Raji (cell line): ENCODE measurements around the gene SH3BGRL2.

Experiments
- POLR2A ChIP-seq: IDR thresholded peaks from 2 replicates; pipeline ENCODE4 v1.6.1; 2011; ENCODE audit warnings: low read depth, low read length, control low read depth; ENCODE audit not compliant: insufficient read depth

SH3BGRL2 gene

DNA sequence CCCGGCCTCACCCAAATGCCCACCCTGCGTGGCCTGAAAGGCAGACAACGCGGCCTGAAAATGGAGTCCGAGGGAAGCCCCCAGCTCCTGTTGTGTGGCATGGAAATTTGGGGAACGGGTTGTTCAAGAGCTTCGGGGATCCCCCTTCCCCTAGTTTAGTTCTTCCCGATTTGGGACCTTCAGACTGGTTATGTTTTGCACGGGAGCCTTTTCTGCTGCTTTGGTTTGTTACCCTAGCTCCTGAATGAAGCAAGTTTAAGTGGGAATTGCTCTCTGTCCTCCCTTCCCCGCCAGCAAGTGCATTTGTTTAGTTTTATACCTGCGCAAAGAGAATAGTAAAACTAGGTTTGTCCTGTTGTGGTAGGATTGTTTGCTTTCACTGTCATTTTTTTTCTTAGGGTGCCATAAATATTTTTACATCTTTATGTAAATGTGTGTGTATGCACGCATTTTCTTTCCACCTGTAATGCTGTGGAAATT is 604 bp downstream of the SH3BGRL2 start:
- no peak for TF ChIP-seq POLR2A

GRCh38 chr6:79632580-79632979 is 1.5 kb downstream of the SH3BGRL2 start:
- no peak for TF ChIP-seq POLR2A

- no peak for TF ChIP-seq POLR2A
These were observed 3.5 kb downstream of the SH3BGRL2 start for GRCh38 chr6:79634491-79635231.

- TF ChIP-seq POLR2A = no peak
These were observed 4.1 kb downstream of the SH3BGRL2 start for GRCh38 chr6:79635232-79635543.

- TF ChIP-seq POLR2A = no peak
These were observed 5.5 kb downstream of the SH3BGRL2 start for GRCh38 chr6:79636673-79637072.

DNA sequence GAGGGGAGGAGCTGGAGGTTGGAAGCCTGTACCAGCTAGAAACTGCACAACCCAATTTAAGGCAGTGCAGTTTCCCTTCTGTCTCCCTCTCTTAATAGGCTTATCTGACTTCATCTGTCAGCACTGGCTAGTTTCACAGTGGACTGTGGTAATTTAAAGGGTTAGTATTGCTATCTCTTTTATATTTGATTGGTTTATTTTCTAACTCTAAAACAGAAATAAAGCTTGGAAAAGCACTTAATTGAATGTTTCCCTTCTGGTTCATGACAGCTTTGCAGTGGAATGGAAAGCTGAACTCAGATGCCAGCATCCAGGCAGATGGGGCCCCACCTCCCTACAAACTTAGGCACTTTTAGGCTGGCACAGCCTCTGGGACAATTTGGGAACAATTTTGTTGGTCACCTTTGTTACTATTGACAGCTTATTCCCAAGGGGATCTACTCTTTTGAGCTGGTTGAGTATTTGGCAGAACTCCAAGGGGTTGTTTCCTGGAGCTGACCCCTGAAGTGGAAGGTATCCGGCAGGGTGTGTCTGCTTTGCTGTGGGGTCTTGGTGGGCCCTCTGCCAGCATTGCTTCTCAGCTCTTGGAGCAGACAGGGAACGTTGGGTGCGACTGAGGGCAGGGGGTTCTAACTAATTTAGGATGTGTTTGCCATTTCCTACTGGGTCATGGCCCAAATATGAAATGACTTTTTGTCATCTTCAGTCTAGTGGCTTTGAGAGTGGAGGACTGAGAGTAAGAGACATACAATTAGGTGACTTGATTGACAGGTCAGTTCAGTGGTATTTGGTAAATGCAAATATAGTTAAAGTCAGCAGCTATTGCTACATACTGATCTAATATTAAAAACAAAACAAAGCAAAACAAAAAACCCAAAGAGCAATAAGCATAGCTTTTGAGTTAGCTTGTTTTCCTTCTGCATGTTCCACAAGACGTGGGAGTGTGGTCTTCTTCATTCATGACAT is 9.3 kb downstream of the SH3BGRL2 start:
- TF ChIP-seq POLR2A = no peak

- TF ChIP-seq POLR2A = no peak
These were observed 14.9 kb downstream of the SH3BGRL2 start for GRCh38 chr6:79646006-79646405.

GRCh38 chr6:79646561-79646960 is 15.4 kb downstream of the SH3BGRL2 start:
- TF ChIP-seq POLR2A = no peak

- no peak for TF ChIP-seq POLR2A
These were observed 16.6 kb downstream of the SH3BGRL2 start for GRCh38 chr6:79647741-79648140.

- no peak for TF ChIP-seq POLR2A
These were observed 17.2 kb downstream of the SH3BGRL2 start for GRCh38 chr6:79648328-79648727.

DNA sequence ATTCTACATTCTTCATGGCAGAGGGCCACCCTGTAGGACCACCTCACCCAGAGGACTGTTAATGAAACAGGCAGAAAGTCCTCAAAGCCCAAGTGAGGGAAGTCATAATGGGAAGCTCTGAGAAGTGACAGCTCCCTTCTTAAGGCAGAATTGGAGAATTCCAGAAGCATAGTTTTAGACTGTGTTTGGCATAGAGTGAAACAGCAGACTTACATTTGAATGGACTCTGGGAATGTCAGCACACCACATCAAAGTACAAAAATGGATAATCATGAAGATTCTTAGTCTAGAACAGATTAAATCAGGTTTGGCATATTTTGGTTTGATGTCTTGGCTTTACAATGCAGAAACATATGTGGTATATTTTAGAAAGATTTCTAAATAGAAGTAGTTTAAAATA is 17.9 kb downstream of the SH3BGRL2 start:
- no peak for TF ChIP-seq POLR2A

- TF ChIP-seq POLR2A = no peak
These were observed 19.8 kb downstream of the SH3BGRL2 start for GRCh38 chr6:79650950-79651349.

GRCh38 chr6:79656134-79656533 is 25.0 kb downstream of the SH3BGRL2 start:
- TF ChIP-seq POLR2A = no peak

DNA sequence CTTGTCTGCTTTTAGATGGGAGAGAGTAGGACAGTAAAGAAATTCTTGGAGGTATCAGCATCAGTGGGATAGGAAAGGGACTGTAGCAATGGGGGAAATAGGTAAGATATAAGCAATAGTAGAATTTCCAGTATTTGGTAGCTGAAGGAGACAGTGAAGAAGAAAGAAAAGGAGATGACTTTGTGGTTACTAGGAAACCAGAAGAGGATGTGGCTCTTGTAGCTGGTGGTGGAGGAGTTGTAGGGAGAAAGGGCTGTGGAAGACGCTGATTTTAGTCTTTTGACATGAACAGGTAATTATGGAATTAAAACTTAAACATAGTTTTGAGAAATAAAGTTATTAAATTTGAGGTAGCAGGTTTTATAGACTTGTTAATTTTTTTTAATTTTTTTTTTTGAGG is 26.1 kb downstream of the SH3BGRL2 start:
- TF ChIP-seq POLR2A = no peak

- TF ChIP-seq POLR2A = no peak
These were observed 34.8 kb downstream of the SH3BGRL2 start for GRCh38 chr6:79665725-79666551.
